Activated T-helper 9 cell treated with anti-CD3 and anti-CD28 coated beads, Interleukin-2, amount 50 U/mL, for 16 hours (primary cell): Measurements from ENCODE around the gene GATAD2A.
"Not testable (repeated sequence)": the region's sequence is repeated elsewhere in the genome, so short reads cannot be mapped to it uniquely, and the experiment has no call there.

Source experiments
- DNase-seq: peaks from one replicate; pipeline ENCODE4 v3.0.0-alpha.2; 2020; ENCODE audit warnings: low read depth

GATAD2A gene

GRCh38 chr19:19404879-19405860 is at the start of gene GATAD2A:
Gene GATAD2A, plus strand, starts transcription at chr19:19405675. Its CDS starts 59,671 bp downstream, at chr19:19465346.
- peak; percentile 89 for DNase-seq

- no peak for DNase-seq
Observed at GRCh38 chr19:19356500-19356899, 49.0 kb upstream of the GATAD2A start.

- no peak for DNase-seq
Observed at GRCh38 chr19:19356901-19357566, 48.4 kb upstream of the GATAD2A start.

GRCh38 chr19:19361075-19361594 is 44.3 kb upstream of the GATAD2A start:
- peak; percentile 48 for DNase-seq

- DNase-seq = no peak
Observed at GRCh38 chr19:19362075-19362474, 43.4 kb upstream of the GATAD2A start.

- peak; percentile 54 for DNase-seq
Observed at GRCh38 chr19:19366434-19367396, 38.8 kb upstream of the GATAD2A start.

- DNase-seq = no peak
Observed at GRCh38 chr19:19368087-19368486, 37.4 kb upstream of the GATAD2A start.

GRCh38 chr19:19371059-19371458 is 34.4 kb upstream of the GATAD2A start:
- DNase-seq = no peak

GRCh38 chr19:19372656-19373416 is 32.6 kb upstream of the GATAD2A start:
- no peak for DNase-seq

GRCh38 chr19:19379527-19379926 is 25.9 kb upstream of the GATAD2A start:
- DNase-seq = no peak

- DNase-seq = not testable (repeated sequence)
Observed at GRCh38 chr19:19380316-19380715, 25.2 kb upstream of the GATAD2A start.

- no peak for DNase-seq
Observed at GRCh38 chr19:19381007-19381926, 24.2 kb upstream of the GATAD2A start.

- DNase-seq = no peak
Observed at GRCh38 chr19:19382118-19382517, 23.4 kb upstream of the GATAD2A start.

- DNase-seq = no peak
Observed at GRCh38 chr19:19384486-19384885, 21.0 kb upstream of the GATAD2A start.

- peak; percentile 99 for DNase-seq
Observed at GRCh38 chr19:19385131-19385895, 20.2 kb upstream of the GATAD2A start.

GRCh38 chr19:19385896-19386869 is 19.3 kb upstream of the GATAD2A start:
- DNase-seq = no peak

GRCh38 chr19:19387108-19387507 is 18.4 kb upstream of the GATAD2A start:
- DNase-seq = no peak
